Measurements from ENCODE around the gene HOXB3.
"Not testable (repeated sequence)": the region's sequence is repeated elsewhere in the genome, so short reads cannot be mapped to it uniquely, and the experiment has no call there.

HOXB3 gene

GRCh38 chr17:48542114-48542656, 47.9 kb downstream of the HOXB3 start:
- FAIRE-seq = no peak

- no peak for FAIRE-seq
Measured at GRCh38 chr17:48541577-48542113, 48.4 kb downstream of the HOXB3 start.

DNA sequence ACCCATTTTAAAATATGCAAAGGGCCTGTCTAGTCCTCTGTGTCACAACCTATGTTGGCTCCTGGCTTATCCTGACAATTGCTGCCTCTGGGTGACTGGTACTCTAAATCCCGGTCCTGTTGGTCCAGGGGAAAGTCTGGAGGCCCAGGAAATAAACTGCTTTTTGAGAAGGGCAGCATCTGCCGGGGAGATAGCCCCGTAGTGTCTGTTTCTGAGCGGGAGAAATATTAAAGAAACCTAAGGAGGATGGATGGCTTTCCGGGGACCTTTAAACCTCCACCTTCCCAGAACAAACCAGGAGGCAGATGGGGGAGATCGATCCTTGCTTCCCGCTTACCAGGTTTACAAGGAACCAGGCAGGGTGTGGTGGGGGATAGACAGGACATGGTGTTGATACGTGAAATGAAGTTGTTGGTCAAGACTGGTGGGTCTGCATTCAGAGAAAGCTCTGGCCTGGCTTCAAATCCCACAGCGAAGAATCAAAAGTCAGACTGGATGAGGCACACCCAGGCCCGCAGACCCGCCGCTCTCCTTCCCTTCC, 48.9 kb downstream of the HOXB3 start:
- no peak for FAIRE-seq

DNA sequence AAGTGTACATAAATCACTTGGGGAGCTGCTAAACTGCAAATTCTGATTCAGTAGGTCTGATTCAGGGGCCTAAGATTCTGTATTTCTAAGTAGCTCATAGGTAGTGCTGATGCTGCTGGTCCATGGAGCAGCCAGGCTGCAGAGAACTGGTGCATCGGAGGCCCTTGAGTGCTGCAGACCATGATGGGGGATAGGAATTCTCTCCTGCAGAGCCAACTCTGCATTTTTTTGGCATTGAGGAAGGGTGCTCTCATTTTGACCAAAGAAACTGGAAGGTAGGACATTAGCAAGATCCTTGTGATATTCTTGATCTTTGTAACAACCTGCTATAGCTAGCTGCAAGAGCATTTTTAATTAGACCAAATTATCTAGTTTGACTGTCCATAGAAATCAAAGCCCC, 49.8 kb downstream of the HOXB3 start:
- FAIRE-seq = no peak

DNA sequence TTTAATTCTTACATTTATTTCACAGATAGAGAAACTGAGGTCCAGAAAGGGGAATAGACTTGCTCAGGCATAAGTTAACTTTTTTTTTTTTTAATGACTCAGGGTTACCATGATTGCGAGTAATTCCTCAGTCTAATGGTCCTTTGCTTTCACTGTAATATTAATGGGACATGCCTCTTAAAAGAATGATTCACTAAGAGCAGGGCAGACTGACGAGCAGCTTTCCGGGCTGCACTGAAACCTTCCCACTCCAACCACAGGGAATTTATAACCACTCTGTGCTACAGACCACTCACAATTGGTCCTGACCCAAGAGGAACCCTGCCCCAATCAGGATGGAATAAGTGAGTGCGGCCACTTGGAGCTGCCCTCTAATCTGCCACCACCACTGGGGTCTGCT, 50.9 kb downstream of the HOXB3 start:
- FAIRE-seq = no peak

DNA sequence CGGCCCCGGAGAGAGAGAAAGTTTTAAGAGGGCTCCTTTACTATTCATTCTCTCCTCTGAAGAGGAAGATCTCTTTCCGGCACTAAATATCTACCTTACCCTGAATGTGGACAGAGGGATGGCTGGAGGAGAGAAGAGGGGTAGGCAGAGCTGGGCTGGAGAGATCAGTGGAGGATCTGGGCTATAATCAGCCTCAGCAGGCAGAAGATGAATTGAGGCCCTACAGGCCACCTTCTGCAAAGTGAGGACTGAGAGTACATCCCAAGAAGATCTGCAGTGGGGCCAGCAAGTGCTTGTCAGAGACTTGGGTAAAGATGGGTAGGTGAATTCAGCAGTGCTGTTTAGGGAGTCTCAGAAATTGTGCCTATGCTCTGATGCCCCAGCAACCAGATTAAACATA, 52.7 kb downstream of the HOXB3 start:
- no peak for FAIRE-seq

GRCh38 chr17:48535793-48536559, 54.1 kb downstream of the HOXB3 start:
- not testable (repeated sequence) for FAIRE-seq

- FAIRE-seq = no peak
Measured at GRCh38 chr17:48532261-48532660, 57.8 kb downstream of the HOXB3 start.

DNA sequence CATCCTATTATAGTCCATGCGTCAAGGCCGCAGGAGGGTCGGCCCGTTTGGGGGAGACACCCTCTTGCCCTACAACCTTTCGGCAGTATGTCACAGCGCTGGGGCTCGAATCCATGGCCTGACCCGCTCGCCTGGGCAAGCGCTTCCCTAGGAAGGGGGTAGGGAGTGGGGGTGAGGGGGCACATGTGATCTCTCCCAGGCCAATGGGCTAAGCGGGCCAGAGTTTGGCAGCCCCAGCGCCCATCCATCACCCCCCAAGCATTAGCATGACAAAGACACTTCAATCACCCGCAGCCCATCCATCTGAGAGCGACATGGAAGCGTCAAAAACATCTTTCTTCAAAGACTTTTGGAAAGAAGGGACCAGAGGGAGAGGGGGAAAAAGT, 59.2 kb downstream of the HOXB3 start, which contains the start of gene HOXB1:
Gene HOXB1, minus strand, starts transcription at position 125 of the 386 bp plus-strand sequence. Its CDS starts 107 bp downstream, at position 18.
- no peak for FAIRE-seq

DNA sequence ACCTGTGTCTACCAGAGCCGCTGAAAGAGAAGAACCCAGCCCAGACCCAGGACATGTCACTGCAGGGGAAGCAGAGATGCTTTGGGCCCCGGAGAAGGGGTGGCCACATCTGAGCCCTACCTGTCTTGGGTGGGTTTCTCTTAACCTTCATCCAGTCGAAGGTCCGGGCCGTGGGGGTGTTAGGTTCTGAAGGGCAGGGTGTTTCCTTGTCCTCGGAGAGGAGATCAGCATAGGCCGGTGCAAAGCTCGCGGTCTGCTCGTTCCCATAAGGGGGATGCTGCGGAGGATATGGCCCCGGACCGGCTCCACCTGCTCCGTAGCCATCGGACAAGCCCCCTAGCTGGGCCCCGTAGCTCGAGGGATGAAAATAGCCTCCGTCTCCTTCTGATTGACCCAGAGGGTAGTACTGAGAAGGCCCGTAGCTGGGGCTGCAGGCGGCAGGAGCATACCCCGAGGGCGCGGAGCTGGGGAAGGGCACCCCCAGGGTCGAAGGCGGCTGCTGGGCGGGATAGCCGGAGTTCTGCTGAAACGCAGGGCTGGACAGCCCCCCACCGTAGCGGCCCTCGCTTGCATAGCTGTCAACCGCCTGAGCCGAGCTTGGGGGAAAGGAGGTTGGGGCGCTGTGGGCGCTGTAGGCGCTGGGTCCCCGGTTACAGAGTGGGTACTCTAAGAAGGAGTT, 59.7 kb downstream of the HOXB3 start:
- FAIRE-seq = no peak

GRCh38 chr17:48529683-48530009, 60.4 kb downstream of the HOXB3 start:
- no peak for FAIRE-seq

DNA sequence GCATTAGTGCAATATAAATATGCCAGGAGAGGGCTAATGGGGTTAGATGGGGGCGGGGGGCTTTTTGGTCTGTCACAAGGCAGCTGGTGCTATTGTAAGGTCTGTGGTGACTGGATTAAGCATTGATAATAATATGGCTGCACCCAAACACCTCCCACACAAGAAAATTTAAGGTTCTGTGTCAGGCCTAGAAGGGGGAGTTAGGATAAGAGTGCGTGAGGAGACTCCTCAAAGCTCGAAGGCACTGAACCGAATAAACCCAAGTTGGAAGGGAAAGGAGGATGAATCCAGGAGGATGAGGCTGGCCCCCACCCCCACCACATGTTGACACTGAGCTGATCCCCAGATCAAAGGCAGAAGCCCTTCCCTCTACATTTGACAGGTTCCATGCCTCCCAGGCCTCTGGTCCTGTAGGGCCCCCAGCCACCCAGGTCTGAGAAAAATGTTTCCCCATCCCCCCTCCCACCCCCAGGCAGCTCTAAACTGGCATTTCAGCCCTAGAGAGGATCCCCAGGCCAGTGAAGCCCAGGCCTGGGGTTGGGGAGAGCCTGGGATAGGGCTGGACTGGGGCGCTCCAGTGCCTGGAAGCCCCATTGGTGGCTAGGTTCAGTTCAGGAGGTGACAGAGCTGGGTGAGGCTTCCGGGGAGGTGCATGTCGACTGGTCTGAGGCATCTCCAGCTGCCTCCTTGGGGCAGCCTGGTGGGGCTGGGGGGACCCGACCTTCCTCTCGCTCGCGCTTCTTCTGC, 60.9 kb downstream of the HOXB3 start:
- no peak for FAIRE-seq

GRCh38 chr17:48528153-48528935, 61.7 kb downstream of the HOXB3 start:
- FAIRE-seq = no peak

DNA sequence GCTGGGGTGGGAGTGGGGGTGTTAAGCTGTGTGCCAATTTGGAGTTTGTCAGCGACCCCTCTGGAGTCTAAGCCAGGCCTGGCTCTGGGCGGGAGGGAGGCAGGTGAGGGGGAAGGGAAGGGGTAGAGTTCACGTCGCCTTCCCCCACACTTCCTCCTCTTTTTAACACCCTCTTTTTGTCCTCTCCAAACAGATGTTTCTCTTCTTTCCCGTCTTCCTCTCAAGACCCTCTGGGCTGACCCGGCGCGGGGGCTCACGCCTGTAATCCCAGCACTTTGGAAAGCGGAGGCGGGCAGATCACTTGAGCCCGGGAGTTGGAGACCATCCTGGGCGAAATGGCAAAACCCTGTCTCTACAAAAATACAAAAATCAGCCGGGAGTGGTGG, 62.5 kb downstream of the HOXB3 start:
- FAIRE-seq = no peak

- FAIRE-seq = no peak
Measured at GRCh38 chr17:48526608-48527546, 63.2 kb downstream of the HOXB3 start.

DNA sequence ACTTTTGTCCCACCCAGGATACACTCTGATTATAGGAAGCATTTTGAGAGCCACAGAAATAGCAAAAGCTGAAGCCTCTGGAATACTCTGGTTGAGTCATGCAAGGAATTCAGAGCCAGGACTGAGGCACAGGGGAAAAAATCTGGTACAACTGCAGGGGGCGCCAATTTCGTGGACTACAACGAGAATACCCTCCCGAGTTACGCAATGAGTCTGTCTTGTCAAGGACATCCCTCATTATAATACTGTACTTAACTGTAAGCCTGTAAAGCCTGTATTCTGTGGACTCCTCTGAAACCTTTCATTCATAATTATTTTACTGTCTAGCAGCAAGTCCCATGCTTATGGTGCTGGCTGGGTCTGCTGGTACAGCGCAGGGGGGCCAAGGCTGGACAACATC, 67.0 kb downstream of the HOXB3 start:
- FAIRE-seq = no peak

GRCh38 chr17:48522031-48522653, 67.9 kb downstream of the HOXB3 start:
- FAIRE-seq = no peak

DNA sequence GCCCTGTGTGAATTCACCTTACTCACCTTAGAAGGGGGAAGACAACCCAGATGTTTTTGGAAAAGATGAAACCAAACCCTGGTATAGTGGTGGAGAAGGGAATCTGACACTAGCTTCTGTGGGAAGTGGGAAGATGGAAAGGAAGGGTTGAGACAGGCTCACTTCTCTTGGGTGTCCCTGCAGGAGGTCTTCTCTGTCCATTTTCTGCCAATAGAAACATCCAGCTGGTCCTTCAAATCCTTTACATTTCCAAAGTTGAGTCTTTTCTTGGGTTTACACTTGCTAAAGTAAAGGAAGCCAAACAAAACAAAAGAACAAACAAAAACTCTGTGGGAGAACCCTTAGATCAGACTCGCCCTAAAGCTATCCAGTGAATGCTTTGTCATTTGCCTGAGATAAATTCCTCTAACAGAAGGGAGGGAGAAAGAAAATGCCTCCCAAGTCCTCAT, 69.4 kb downstream of the HOXB3 start:
- no peak for FAIRE-seq

DNA sequence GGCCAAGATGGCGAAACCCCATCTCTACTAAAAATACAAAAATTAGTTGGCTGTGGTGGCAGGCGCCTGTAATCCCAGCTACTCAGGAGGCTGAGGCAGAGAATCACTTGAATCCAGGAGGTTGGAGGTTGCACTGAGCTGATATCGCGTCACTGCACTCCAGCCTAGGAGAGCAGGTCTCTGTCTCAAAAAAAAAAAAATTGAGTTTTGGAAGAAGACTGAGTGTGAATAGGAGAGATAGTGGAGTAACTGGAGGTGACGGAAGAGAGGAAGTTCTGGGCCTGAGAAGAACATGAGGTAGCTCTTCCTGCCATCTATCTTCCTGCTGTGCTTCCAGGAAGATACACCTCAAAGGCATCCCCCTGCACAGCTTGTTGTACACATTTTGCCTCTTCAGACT, 70.6 kb downstream of the HOXB3 start:
- no peak for FAIRE-seq

DNA sequence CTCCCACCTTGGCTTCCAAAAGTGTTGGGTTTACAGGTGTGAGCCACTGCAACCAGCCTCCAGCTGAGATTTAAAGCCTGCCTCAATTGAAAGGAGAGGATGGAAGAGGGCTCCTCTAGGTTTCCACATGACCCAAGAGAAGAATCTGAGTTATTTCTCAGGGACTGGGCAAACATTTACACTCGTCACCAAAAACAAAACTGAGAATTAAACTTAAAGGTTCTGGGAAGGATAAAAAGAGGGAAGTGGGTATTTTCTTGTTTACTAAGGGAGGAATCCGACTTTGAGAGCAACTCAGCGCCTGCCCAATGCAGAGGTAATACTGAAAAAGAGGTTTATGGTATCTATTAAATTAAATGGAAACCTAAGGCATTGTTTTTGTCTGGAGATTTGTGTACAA, 72.6 kb downstream of the HOXB3 start:
- FAIRE-seq = no peak
